Kidney epithelial cell (primary cell): Measurements from ENCODE around the gene SLC41A1. TPM values are rescaled to one million over a fixed set of nuclear protein-coding genes. Genes with fewer than 3 reads are reported as not detected.
"Not testable (repeated sequence)": the region's sequence is repeated elsewhere in the genome, so short reads cannot be mapped to it uniquely, and the experiment has no call there.

Experiments
- DNase-seq: peaks from one replicate; pipeline ENCODE4 v3.0.0-alpha.2; 2010; ENCODE audit warnings: low read depth
- H3K27me3 ChIP-seq: 2 replicates; pipeline ENCODE4 v1.6.0; 2011; ENCODE audit warnings: low read length; ENCODE audit not compliant: control insufficient read depth, insufficient read depth
- H3K36me3 ChIP-seq: 2 replicates; pipeline ENCODE4 v1.5.1; 2011; ENCODE audit warnings: low read length; ENCODE audit not compliant: control insufficient read depth, insufficient read depth
- H3K4me3 ChIP-seq: 2 replicates; pipeline ENCODE4 v1.5.1; 2011; ENCODE audit warnings: low read depth, mild to moderate bottlenecking, control low read depth, low read length
- CTCF ChIP-seq: IDR thresholded peaks from 2 replicates; pipeline ENCODE4 v1.5.1; 2011; ENCODE audit warnings: mild to moderate bottlenecking, moderate library complexity, low read length, control low read depth, inconsistent platforms; ENCODE audit not compliant: insufficient read depth, poor library complexity, severe bottlenecking
- total RNA-seq: library from RNA; depleted of rRNA; stranded (reverse); fragments of >200 nt; gene quantifications from 2 replicates; pipeline ENCODE4 v1.2.3, GENCODE V29; 2015

SLC41A1 gene
- total RNA-seq, 1 donor from 2014 or later: 20.9 TPM

GRCh38 chr1:205824180-205824579, 11.2 kb upstream of the SLC41A1 start:
- no peaks in the 10 kb centered on the region for H3K36me3 ChIP-seq
- TF ChIP-seq CTCF: no peak
- H3K4me3 ChIP-seq: no peak overlapping the region
- peaks cover 13% of the 10 kb centered on the region for H3K27me3 ChIP-seq
- no peak for DNase-seq

DNA sequence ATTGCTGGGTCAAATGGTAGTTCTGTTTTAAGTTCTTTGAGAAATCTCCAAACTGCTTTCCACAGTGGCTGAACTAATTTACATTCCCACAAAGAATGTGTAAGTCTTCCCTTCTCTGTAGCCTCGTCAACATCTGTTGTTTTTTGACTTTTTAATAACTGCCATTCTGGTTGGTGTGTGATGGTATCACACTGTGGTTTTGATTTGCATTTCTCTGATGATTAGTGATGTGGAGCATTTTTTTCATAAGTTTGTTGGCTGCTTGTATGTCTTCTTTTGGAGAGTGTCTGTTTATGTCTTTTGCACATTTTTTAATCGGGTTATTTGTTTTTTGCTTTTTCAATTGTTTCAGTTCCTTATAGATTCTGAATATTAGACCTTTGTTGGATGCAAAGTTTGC, 10.3 kb upstream of the SLC41A1 start:
- DNase-seq, H3K36me3 ChIP-seq, H3K4me3 ChIP-seq: not testable (repeated sequence)
- H3K27me3 ChIP-seq: peaks cover 13% of the 10 kb centered on the region

- DNase-seq: no peak
- no peaks in the 10 kb centered on the region for H3K36me3 ChIP-seq
- H3K4me3 ChIP-seq: no peak overlapping the region
- TF ChIP-seq CTCF: no peak
- H3K27me3 ChIP-seq: peaks cover 11% of the 10 kb centered on the region
Measured at GRCh38 chr1:205822397-205822796, 9.4 kb upstream of the SLC41A1 start.

- Histone ChIP-seq H3K27me3 (no peaks in the 10 kb centered on the region), H3K36me3 (no peaks in the 10 kb centered on the region), H3K4me3 (no peak overlapping the region)
- no peak for TF ChIP-seq CTCF
- DNase-seq: no peak
Measured at GRCh38 chr1:205817988-205818387, 5.0 kb upstream of the SLC41A1 start.

DNA sequence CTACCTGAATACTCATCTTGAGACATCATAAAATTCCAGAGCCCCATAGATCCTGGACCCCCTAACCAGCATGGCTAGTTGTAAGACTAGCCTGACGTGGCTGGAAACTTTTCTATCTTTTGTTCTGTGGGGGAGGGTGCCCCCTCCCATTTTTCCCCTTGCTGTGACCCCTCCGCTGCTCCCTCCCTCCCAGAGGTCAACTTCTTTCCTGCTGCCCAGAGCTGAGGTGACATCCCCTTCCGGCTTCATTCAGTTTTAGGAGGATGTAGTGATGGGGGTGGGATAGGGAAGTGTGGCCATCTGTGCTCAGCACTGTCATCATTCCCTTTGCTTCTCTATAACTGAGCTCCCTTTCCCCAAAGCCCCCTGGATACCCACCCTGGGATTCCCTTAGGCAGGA, 4.4 kb upstream of the SLC41A1 start:
- no peak overlapping the region for H3K4me3 ChIP-seq
- no peak for TF ChIP-seq CTCF
- no peaks in the 10 kb centered on the region for H3K27me3 ChIP-seq
- H3K36me3 ChIP-seq: no peaks in the 10 kb centered on the region
- no peak for DNase-seq

DNA sequence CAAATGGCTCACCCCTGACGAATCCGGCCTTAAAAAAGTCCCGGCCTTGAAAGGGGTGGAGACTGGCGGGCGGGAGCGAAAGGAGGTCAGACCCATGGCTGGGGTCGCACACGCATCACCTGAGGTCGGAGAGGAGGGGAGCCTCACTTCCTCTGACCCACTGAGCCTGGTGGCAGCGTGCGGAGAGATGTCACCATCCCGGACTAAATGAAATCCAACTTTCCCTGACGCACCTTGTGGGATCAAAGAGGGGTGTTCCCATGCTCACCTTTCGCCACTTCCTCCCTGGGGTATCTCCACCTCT, 709 bp upstream of the SLC41A1 start:
- Histone ChIP-seq H3K27me3 (no peaks in the 10 kb centered on the region), H3K36me3 (no peaks in the 10 kb centered on the region), H3K4me3 (peak overlapping the region; percentile 87)
- peak; percentile 35 for DNase-seq
- no peak for TF ChIP-seq CTCF
